Natural killer cell (primary cell): ENCODE measurements around the gene MSI2. TPM values are rescaled to one million over a fixed set of nuclear protein-coding genes. Genes with fewer than 3 reads are reported as not detected.

Experiments
- ATAC-seq, 3 donors: fragments of 150-1000 bp in 2 of 3; fragments of 200-7000 bp in 1 of 3; cut with Tn5 transposase; 1 replicate in 1 of 3; 2 replicates in 2 of 3; pipeline ENCODE4 v1.10.0; 2021; ENCODE audit warnings: mild to moderate bottlenecking in 2 of 3, moderate library complexity in 2 of 3
- DNase-seq, 2 donors: peaks; one replicate each; pipeline versions ENCODE4 v3.0.0 to v3.0.0-alpha.2; 2013 to 2021; ENCODE audit warnings: mixed read lengths in 1 of 2
- H3K27ac ChIP-seq: one replicate; pipeline ENCODE4 v1.5.1; 2013; ENCODE audit warnings: mild to moderate bottlenecking, low read length
- H3K27me3 ChIP-seq: one replicate; pipeline ENCODE4 v1.6.1; 2013; ENCODE audit warnings: low read length; ENCODE audit not compliant: control insufficient read depth, insufficient read depth
- H3K36me3 ChIP-seq: one replicate; pipeline ENCODE4 v1.6.1; 2013; ENCODE audit warnings: low read length; ENCODE audit not compliant: control insufficient read depth, insufficient read depth
- H3K4me1 ChIP-seq: one replicate; pipeline ENCODE4 v1.6.1; 2013; ENCODE audit warnings: low read length; ENCODE audit not compliant: control insufficient read depth, insufficient read depth
- H3K4me3 ChIP-seq: one replicate; pipeline ENCODE4 v1.5.1; 2013; ENCODE audit warnings: low read length
- H3K9me3 ChIP-seq: one replicate; pipeline ENCODE4 v1.6.1; 2013; ENCODE audit warnings: low read length; ENCODE audit not compliant: control insufficient read depth, insufficient read depth
- H3K27ac Mint-ChIP-seq, 2 donors: one replicate each; pipeline ENCODE4 v1.8.0; 2022; ENCODE audit warnings: mild to moderate bottlenecking in 2 of 2, mixed read lengths in 2 of 2, moderate library complexity in 1 of 2
- H3K27me3 Mint-ChIP-seq, 2 donors: one replicate each; pipeline ENCODE4 v1.8.0; 2022; ENCODE audit warnings: low read depth in 2 of 2, mixed read lengths in 2 of 2
- H3K36me3 Mint-ChIP-seq: one replicate; pipeline ENCODE4 v1.8.0; 2022; ENCODE audit warnings: mixed read lengths
- H3K4me1 Mint-ChIP-seq, 2 donors: one replicate each; pipeline ENCODE4 v1.8.0; 2022; ENCODE audit warnings: mixed read lengths in 2 of 2
- H3K4me3 Mint-ChIP-seq: one replicate; pipeline ENCODE4 v1.8.0; 2022; ENCODE audit warnings: mild to moderate bottlenecking, moderate library complexity, mixed read lengths
- H3K9me3 Mint-ChIP-seq, 2 donors: one replicate each; pipeline ENCODE4 v1.8.0; 2022; ENCODE audit warnings: mixed read lengths in 2 of 2
- CTCF ChIP-seq: fragments of 200-600 bp; IDR thresholded peaks from one replicate; pipeline ENCODE4 v1.8.0; 2022; ENCODE audit warnings: antibody characterized with exemption
- WGBS: methylation state at CpG from one replicate; pipeline ENCODE4 v1.1.7; 2013; ENCODE audit warnings: missing lambda C conversion rate; ENCODE audit not compliant: insufficient coverage; 5-methylcytosine and 5-hydroxymethylcytosine counted together
- intact Hi-C: fragments of 100-400 bp; cut with micrococcal nuclease; formaldehyde crosslinking; loops from one replicate; pipeline ENCODE4 v1.14.2; 2022
- total RNA-seq, 4 donors: library from RNA; stranded (reverse); fragments of 120-200 nt in 1 of 4; gene quantifications; one replicate each; pipeline versions ENCODE4 v1.2.3 to v1.2.4, GENCODE V29; 2013 to 2022

Gene MSI2
- total RNA-seq, 3 donors from 2014 or later (not counting 1 experiment from before 2014, with no cell fraction given), result 95.5 to 145 (median 96.8) TPM

DNA sequence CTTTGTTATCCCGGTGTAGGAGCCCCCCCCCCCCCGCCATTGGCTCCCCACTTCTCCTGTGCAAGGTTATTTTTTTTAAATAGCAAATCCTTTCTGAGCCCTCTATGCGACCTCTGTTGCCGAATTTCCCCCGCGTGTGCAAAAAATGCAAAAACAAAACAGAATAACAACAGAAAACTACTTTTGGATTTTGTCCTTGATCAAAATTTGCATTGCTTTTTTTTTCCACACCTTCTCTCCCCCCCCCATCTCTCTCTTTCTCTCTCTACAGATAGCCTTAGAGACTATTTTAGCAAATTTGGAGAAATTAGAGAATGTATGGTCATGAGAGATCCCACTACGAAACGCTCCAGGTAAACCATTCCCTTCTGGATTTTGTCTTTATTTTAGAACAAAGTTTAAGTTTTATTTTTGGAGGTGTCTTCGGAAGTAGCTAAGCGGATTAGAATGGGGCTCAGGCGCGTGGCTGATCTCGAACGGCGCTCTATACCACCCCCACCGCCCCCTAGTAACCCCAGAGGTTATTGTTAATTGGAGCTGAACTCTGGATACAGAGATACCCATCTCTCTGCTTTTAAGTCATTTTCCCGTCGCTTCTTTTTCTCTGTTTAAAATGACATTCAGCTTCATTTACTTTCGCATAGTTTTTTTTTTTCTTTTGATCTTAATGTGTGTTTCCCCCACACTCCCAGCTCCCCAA lies 1.0 kb downstream of the MSI2 start:
- intact Hi-C loops, result no loop called here
- Histone ChIP-seq H3K4me3 (peak overlapping the region; percentile 69), H3K27ac (peak overlapping the region; percentile 39), H3K36me3 (peaks cover 7% of the 10 kb centered on the region), H3K4me1 (peaks cover 24% of the 10 kb centered on the region), H3K9me3 (no peaks in the 10 kb centered on the region), H3K27me3 (no peaks in the 10 kb centered on the region)
- Mint-ChIP-seq H3K4me3 (peak overlapping the region; percentile 97), H3K27me3 (peaks cover 0 to 3% of the 10 kb centered on the region in 2 donors), H3K4me1 (peaks cover 34 to 35% of the 10 kb centered on the region in 2 donors), H3K36me3 (peaks cover 10% of the 10 kb centered on the region), H3K27ac (peak overlapping the region; percentile 69 to 97), H3K9me3 (no peaks in the 10 kb centered on the region)
- ATAC-seq (no peak), DNase-seq (peak in 1 of 2 donors; percentile 55)
- WGBS, result 0% methylated on average over 11 of the region's 19 CpGs
- TF ChIP-seq CTCF, result no peak

- peaks cover 16% of the 10 kb centered on the region for H3K36me3 Mint-ChIP-seq
- WGBS, result 23% methylated on average over 15 of the region's 20 CpGs
Observed at GRCh38 chr17:57257895-57258851, 1.9 kb downstream of the MSI2 start.

GRCh38 chr17:57259306-57259705 lies 3.0 kb downstream of the MSI2 start:
- no peak for TF ChIP-seq CTCF
- 67% methylated on average over 2 of the region's 3 CpGs for WGBS
- DNase-seq (no peak), ATAC-seq (no peak)
- no peak overlapping the region for H3K27ac ChIP-seq
- Mint-ChIP-seq H3K4me3 (peak overlapping the region; percentile 97), H3K27ac (no peak overlapping the region), H3K4me1 (peaks cover 34 to 38% of the 10 kb centered on the region in 2 donors), H3K36me3 (peaks cover 16% of the 10 kb centered on the region), H3K27me3 (peaks cover 0 to 3% of the 10 kb centered on the region in 2 donors), H3K9me3 (no peaks in the 10 kb centered on the region)
- H3K4me1 ChIP-seq, result peaks cover 24% of the 10 kb centered on the region
- intact Hi-C loops, result no loop called here
- peaks cover 21% of the 10 kb centered on the region for H3K36me3 ChIP-seq
- H3K4me3 ChIP-seq, result no peak overlapping the region
- no peaks in the 10 kb centered on the region for H3K27me3 ChIP-seq
- H3K9me3 ChIP-seq, result no peaks in the 10 kb centered on the region

More at GRCh38 chr17:57257895-57258851, 1.9 kb downstream of the MSI2 start:
- Histone ChIP-seq H3K27ac (no peak overlapping the region), H3K4me3 (peak overlapping the region; percentile 69), H3K27me3 (no peaks in the 10 kb centered on the region), H3K9me3 (no peaks in the 10 kb centered on the region), H3K36me3 (peaks cover 13% of the 10 kb centered on the region), H3K4me1 (peaks cover 24% of the 10 kb centered on the region)
- no peak for TF ChIP-seq CTCF
- no peaks in the 10 kb centered on the region for H3K9me3 Mint-ChIP-seq
- peak overlapping the region; percentile 69 to 97 for H3K27ac Mint-ChIP-seq
- ATAC-seq (no peak), DNase-seq (peak in 1 of 2 donors; percentile 24)
- H3K4me1 Mint-ChIP-seq, result peaks cover 34 to 35% of the 10 kb centered on the region in 2 donors
- H3K27me3 Mint-ChIP-seq, result peaks cover 0 to 3% of the 10 kb centered on the region in 2 donors
- intact Hi-C loops, result no loop called here
- H3K4me3 Mint-ChIP-seq, result peak overlapping the region; percentile 97
